Suppressor macrophage (primary cell): ENCODE data around the gene CMTM1.

Experiments
- DNase-seq, 4 experiments: peaks; one replicate each; pipeline ENCODE4 v3.0.0-alpha.2; 2020 to 2022

The CMTM1 gene

GRCh38 chr16:66539623-66540469, 26.4 kb upstream of the CMTM1 start:
- DNase-seq = no peak

DNA sequence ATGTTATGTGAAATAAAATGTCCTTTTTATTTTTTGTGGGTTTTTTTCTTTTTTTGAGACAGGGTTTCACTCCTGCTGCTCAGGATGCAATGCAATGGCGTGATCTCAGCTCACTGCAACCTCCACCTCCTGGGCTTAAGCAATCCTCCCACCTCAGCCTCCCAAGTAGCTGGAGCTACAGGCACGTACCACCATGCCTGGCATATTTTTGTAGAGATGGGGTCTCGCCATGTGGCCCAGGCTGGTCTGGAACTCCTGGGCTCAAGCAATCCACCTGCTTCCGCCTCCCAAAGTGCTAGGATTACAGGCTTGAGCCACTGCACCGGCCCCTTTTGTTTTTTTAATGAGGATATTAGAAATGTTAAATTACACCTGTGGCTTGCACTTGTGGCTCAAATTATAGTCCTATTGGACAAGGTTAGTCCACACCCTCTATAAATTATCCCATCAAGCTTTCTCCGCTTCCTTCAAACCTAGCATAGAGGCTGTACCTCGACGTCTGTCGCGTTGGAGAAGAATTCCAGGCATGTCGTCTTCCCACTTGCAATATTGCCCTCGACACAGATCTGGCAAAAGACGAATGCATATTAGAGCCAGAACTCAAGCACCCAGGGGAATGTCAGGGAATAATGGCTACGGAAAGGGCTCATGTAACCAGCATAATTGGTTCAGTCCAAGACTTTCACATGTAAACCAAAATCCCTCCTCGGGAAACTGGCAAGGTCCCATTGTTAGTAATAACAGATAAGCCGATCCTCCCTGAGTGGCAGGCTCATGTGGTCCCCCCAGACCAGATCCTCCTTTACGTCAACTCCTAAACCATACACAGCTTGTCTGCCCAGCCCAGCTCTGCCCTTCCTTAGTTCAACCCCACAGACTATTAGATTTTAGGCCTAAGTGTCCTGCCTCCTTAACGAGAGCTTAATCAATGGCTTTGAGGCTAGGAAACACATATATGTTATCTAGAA, 24.6 kb upstream of the CMTM1 start:
- no peak for DNase-seq

DNA sequence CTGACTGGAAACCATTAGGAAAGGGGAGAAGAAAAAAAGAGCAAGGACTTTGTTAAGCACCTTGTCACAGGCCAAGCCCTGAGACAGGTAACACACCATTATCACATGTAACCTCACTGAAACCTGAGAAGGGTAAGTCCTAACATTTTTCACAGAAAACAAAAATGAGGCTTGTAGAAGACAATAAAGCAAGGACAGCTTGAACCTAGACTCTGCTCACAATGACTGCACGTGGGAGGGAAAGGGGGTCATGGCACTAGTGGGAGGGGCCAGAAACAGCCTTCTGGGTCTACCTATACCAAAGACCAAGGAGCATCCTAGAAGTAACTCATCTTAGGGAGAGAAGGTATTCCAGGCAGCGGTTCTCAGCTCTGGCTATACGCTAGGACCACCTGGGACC, 23.8 kb upstream of the CMTM1 start:
- DNase-seq = no peak

DNA sequence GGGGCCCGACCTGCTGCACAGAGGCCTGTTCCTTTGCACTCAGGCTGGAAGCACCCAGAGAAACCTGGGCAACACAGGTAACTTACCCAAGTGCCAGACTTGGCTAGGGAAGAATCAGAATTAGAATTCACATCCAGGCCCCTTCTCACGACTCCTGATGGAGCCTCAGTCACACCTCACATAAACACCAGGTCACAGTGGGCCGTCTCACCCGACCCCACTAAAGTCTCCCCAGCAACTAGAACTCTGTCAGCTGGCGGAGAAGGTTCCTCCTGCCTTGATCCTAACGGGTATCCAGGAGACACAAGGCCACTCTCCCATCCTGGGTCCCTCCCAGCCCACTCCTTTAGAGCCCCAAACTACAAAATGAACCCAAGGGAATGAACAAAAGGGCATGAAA, 22.7 kb upstream of the CMTM1 start:
- DNase-seq = no peak

GRCh38 chr16:66544016-66544757, 22.1 kb upstream of the CMTM1 start:
- DNase-seq = peak; percentile 28 to 69 (median 58)

GRCh38 chr16:66547101-66547989, 18.9 kb upstream of the CMTM1 start:
- DNase-seq = no peak

DNA sequence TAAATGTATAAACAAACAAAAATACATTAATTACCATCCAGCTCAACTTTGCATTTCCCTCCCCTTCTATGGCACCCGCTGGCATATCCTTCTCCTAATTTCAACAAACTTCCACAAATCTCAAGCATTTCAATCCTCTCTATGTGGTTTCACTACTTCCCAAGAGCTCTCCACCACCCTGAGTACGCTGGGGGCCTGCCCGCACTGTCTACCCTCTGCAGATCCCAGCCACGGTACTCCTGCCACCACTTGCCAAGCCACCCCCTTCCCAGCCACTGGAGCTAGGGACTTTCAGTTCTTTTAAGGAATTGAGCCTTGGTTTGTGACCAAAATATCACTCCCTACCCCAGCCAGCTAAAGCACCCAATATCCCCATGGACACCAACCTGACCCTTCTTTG, 18.2 kb upstream of the CMTM1 start:
- DNase-seq = no peak

DNA sequence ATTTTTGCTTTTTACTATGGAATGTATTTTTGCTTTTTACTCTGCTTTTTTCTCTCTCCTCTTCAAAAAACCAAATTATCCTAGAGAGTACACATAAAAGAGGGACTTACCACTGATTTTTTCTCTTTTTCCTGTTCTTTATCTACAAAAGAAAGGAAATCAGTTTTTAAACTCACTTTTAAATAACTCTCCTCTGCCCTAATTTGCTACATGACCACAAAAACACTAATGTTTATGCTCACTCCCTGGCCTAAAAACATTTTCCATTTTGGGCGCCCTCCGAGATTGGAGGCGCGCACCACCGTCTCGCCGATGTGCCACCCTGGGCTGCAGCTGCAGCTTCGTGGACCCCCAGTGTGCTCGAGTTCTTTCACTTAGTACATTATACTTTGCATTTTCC, 17.4 kb upstream of the CMTM1 start:
- no peak for DNase-seq

DNA sequence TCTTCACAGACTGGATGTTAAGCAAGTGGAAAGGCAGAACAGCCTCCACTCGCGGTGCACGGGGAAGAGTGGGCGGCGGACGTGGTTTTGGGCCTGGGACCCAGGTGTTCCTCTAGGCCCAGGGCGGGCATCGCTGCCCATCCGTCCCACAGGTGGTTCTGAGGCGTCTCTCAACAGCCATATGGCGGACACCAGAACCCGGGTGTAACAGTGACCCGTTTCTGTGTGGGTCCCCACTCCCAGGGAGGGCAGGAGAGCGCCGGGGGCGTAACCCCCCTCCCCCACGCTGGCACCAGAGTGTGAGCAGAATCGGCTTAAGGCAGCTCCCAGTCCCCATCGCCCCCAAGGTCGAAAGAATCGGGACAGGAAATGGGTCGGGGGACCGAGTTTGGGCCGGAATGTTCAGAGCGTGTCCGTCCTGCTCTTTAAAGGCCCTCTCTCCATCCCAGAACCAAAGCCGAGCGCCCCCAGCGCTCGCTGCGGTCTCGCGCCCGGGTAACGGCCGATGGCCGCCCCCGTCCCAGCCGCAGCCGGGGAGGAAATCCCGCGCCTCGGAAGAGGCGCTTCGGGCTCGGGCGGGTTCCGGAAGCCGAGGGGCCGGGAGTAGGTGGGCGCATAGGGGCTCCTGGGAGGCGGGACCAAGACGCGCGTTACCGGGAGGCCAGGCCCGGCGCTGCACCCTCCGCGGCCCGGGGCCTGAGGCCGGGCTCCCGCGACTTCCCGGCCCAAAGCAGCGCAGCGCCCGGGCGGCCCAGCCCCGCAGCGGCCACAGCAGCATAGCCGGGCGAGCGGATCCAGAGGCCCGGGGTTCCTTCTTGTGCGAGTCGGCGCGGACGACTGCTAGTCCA, 16.7 kb upstream of the CMTM1 start, which contains the start of gene TK2:
TSS of gene TK2 (minus strand) at position 839 of the 848 bp plus-strand sequence. CDS start at position 778, 61 bp downstream.
- DNase-seq = peak; percentile 70 to 87 (median 80)

DNA sequence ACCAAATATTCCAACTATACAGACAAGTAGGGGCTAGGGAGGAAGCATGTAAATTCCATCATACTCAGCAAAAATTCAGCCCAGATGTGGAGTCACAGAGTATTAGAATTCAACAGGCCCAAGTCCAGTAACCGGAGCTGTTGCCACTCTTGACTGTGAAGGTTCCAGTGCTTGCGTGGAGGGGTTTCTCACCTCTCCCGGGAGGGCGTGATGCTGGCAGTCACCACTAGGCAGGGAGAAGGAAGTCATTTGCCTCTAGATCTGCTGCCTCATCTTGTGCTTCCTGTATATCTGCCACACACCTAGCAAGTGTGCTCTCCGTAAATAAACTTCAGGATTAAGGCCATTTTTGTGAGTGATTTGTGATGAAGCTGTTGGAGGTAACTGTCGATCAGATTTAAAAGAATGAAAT, 14.9 kb upstream of the CMTM1 start:
- DNase-seq = peak; percentile 55 to 74 (median 72)

GRCh38 chr16:66551788-66552285, 14.4 kb upstream of the CMTM1 start:
- DNase-seq = peak in 1 of 4 experiments; percentile 5

DNA sequence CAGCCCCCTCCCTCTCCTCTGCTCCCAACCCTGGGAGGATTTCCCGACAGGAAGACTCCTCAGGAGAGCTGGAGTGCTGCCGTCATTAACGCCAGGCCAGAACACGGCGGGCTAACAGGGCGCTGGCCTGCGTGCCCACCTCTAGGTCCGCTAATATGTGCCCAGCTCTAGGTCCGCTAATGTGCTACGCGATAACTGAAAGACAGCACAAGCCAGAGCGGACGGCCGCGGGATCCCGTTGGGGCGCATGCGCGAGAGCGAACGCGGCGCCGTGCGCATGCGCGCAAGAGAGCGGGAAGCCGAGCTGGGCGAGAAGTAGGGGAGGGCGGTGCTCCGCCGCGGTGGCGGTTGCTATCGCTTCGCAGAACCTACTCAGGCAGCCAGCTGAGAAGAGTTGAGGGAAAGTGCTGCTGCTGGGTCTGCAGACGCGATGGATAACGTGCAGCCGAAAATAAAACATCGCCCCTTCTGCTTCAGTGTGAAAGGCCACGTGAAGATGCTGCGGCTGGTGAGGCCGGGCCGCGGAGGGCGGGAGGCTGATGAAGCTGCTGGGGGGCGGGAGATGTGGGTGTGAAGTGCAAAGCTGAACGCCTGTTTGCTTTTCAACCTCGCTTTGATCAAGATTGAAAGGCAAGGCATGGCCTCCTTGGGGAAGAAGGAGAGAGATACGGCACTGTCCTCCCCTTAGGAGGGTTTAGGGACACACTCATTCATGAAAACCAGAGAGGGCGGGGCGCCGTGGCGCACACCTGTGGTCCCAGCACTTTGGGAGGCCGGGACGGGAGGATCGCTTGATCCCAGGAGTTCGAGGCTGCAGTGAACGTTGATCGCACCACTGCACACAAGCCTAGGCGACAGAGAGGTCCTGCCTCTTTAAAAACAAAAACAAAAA, 13.7 kb upstream of the CMTM1 start, which contains the start of gene CKLF:
TSS of gene CKLF (plus strand) at position 291 of the 892 bp plus-strand sequence. CDS start at position 431, 140 bp downstream.
- peak; percentile 95 to 98 (median 97) for DNase-seq

DNA sequence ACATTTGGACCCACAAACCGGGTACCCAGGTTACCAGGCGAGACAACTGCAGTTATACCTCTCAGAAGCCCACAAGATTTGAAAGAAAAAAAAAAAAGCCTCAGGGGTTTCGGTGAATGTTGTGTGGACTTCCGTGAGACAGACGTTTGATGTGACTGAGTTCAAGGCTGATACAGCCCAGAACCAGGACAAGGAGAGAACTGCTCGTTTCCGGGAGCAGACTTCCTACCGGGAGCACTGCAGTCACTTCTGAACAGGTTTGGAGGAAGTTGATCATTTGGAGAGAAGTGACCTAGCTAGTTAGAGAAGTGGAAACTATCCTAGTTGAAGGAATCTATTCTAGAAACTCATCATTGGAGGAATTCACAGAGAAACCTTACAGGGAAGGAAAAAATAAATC, 13.0 kb upstream of the CMTM1 start:
- DNase-seq = peak in 3 of 4 experiments; percentile 34 to 48 (median 41)

GRCh38 chr16:66554021-66554420, 12.2 kb upstream of the CMTM1 start:
- no peak for DNase-seq

DNA sequence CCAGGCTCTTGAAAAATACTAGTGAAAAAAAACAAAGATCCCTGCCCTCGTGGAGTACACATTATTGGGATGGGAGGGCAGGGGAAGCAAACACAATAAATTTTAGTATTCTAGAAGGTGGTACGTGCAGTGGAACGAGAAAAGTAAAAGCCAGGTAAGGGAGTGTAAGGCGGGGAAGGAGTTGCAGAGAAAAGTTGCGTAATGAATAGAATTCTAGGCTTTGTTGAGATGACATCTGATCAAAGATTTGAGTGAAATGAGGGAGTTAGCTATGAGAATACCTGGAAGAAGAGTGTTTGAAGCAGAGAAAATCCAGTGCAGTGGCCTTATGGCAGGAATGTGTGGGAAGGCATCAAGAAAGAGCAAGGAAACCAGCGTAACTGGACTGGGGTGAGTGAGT, 11.7 kb upstream of the CMTM1 start:
- DNase-seq = no peak

GRCh38 chr16:66560107-66560506, 6.1 kb upstream of the CMTM1 start:
- no peak for DNase-seq

DNA sequence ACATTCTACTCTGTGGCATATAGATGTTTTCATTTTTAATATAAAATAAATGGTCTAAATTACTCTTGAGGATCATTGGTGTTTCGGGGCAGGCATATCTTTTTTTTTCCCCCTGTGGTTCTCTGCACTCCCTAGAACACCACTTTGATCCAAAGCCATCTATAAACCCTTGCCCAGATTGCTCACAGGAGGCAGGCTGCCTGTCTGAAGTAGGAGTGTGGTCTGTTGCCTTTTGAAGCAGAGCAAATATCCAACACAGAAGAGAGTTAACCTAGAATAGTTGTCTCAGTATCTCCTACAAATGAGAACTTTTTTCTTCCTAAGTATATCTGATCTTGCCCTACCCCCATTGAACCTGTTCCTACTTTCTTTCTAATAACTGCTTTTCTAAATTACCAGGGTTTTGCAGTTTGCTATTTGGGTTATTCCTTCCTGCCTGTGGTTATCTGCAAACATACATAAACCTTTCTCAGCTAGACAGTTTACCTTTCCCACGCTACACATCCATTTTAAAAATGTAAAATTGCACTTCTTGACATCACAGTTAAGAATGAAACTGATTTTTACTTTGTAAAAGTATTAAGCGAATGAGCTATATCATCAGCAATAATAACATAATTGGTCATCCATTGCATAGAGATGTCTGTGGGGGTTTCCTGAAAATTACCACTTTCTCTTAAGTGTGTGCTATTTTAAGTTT, 4.7 kb upstream of the CMTM1 start:
- DNase-seq = no peak

- no peak for DNase-seq
These were observed 3.8 kb upstream of the CMTM1 start for GRCh38 chr16:66562409-66562808.
